H1 (cell line): ENCODE measurements around the gene FBLIM1. TPM values are rescaled to one million over a fixed set of nuclear protein-coding genes. Genes with fewer than 3 reads are reported as not detected.
A peak's percentile ranks its signal among the peaks of the same experiment; 100 is the strongest.

Experiments
- CTCF ChIA-PET: fragments of 300-600 bp; sonication (Branson Sonifier 250); formaldehyde crosslinking; loops from one replicate; lab custom pipeline; 2021; ENCODE audit not compliant: partially characterized antibody; lab: Charles Lee
- POLR2A ChIA-PET: fragments of 300-600 bp; sonication (Branson Sonifier 250); formaldehyde crosslinking; loops from one replicate; lab custom pipeline; 2021; ENCODE audit warnings: inconsistent platforms; ENCODE audit not compliant: partially characterized antibody; lab: Charles Lee
- DNase-seq, 2 experiments: peaks; one replicate each; pipeline versions ENCODE4 v3.0.0 to v3.0.0-alpha.2; 2010 to 2022; ENCODE audit warnings: low spot score in 2 of 2, low read depth in 1 of 2, mixed read lengths in 1 of 2
- FAIRE-seq: peaks from 2 replicates; lab custom pipeline; 2011; peaks lifted over from hg19 to GRCh38; lab: Jason Lieb, UNC
- H2AFZ ChIP-seq: 2 replicates; pipeline ENCODE4 v1.8.1; 2012; ENCODE audit warnings: low read length, inconsistent platforms
- H2AK5ac ChIP-seq: 2 replicates; pipeline ENCODE4 v1.6.1; 2013; ENCODE audit warnings: low read depth, low read length
- H2BK120ac ChIP-seq: replicated peaks from 2 replicates; pipeline ENCODE3; 2013; ENCODE audit warnings: low read depth, low read length, inconsistent platforms
- H2BK12ac ChIP-seq: 2 replicates; pipeline ENCODE4 v1.6.1; 2013; ENCODE audit warnings: low read depth, low read length
- H2BK15ac ChIP-seq: 2 replicates; pipeline ENCODE4 v1.6.1; 2013; ENCODE audit warnings: low read length
- H2BK20ac ChIP-seq: 2 replicates; pipeline ENCODE4 v1.6.1; 2013; ENCODE audit warnings: low read length
- H2BK5ac ChIP-seq: 2 replicates; pipeline ENCODE4 v1.6.1; 2013; ENCODE audit warnings: low read depth, low read length
- H3K14ac ChIP-seq: 2 replicates; pipeline ENCODE4 v1.6.1; 2013; ENCODE audit warnings: inconsistent platforms; ENCODE audit not compliant: insufficient read length
- H3K18ac ChIP-seq: 2 replicates; pipeline ENCODE4 v1.6.1; 2013; ENCODE audit warnings: low read length; ENCODE audit errors: extremely low read depth
- H3K23ac ChIP-seq: 2 replicates; pipeline ENCODE4 v1.6.1; 2013; ENCODE audit warnings: inconsistent platforms; ENCODE audit not compliant: insufficient read length
- H3K23me2 ChIP-seq: 2 replicates; pipeline ENCODE4 v1.6.1; 2013; ENCODE audit warnings: low read depth, low read length
- H3K27ac ChIP-seq: 2 replicates; pipeline ENCODE4 v1.6.1; 2011; ENCODE audit warnings: low read depth, low read length, inconsistent platforms
- H3K27me3 ChIP-seq, 4 experiments: replicated peaks in 1 of 4; 1 replicate in 1 of 4; 2 replicates in 3 of 4; pipeline versions ENCODE4 v1.6.1 to v1.8.1; 2011 to 2013; ENCODE audit warnings: low read length in 3 of 4, mild to moderate bottlenecking in 3 of 4, inconsistent platforms in 2 of 4, mixed read lengths in 2 of 4, moderate library complexity in 1 of 4; ENCODE audit not compliant: control insufficient read depth in 3 of 4, insufficient read depth in 3 of 4; ENCODE audit errors: extremely low read depth in 1 of 4
- H3K36me3 ChIP-seq, 4 experiments: 2 replicates each; pipeline versions ENCODE4 v1.6.1 to v1.8.1; 2011 to 2013; ENCODE audit warnings: mild to moderate bottlenecking in 4 of 4, low read length in 3 of 4, moderate library complexity in 2 of 4, control low read depth in 1 of 4, inconsistent platforms in 1 of 4; ENCODE audit not compliant: insufficient read depth in 4 of 4, control insufficient read depth in 2 of 4
- H3K4ac ChIP-seq: replicated peaks from 2 replicates; pipeline ENCODE3; 2013; ENCODE audit warnings: low read length, low read depth, mixed read lengths, inconsistent platforms; ENCODE audit not compliant: insufficient read length
- H3K4me1 ChIP-seq, 4 experiments: replicated peaks in 1 of 4; 1 replicate in 1 of 4; 2 replicates in 3 of 4; pipeline versions ENCODE4 v1.6.1 to v1.8.1; 2011 to 2013; ENCODE audit warnings: low read length in 3 of 4, inconsistent platforms in 2 of 4, mixed read lengths in 1 of 4; ENCODE audit not compliant: insufficient read depth in 4 of 4, control insufficient read depth in 3 of 4
- H3K4me2 ChIP-seq, 2 experiments: 2 replicates each; pipeline versions ENCODE4 v1.6.1 to v1.8.1; 2011 to 2013; ENCODE audit warnings: low read depth in 2 of 2, low read length in 2 of 2, control low read depth in 1 of 2, inconsistent platforms in 1 of 2, mild to moderate bottlenecking in 1 of 2; ENCODE audit not compliant: insufficient read depth in 1 of 2
- H3K4me3 ChIP-seq, 4 experiments: fragments of 200-600, 300-600 bp in 1 of 4; sonication (generic), shearing (Covaris generic), sonication (Bioruptor Twin) in 1 of 4; 2 replicates each; pipeline versions ENCODE4 v1.5.1 to v1.8.1; 2011 to 2016; ENCODE audit warnings: low read length in 4 of 4, low read depth in 3 of 4, control low read depth in 2 of 4, inconsistent platforms in 2 of 4, mild to moderate bottlenecking in 2 of 4, mixed read lengths in 1 of 4, moderate library complexity in 1 of 4; ENCODE audit not compliant: insufficient read depth in 2 of 4; ENCODE audit errors: extremely low read depth in 1 of 4
- H3K56ac ChIP-seq: replicated peaks from 2 replicates; pipeline ENCODE3; 2013; ENCODE audit warnings: low read depth, mild to moderate bottlenecking, mixed read lengths, low read length, inconsistent platforms; ENCODE audit not compliant: insufficient read length
- H3K79me1 ChIP-seq: 2 replicates; pipeline ENCODE4 v1.6.1; 2013; ENCODE audit warnings: low read depth, low read length, control low read depth
- H3K79me2 ChIP-seq, 2 experiments: 2 replicates each; pipeline versions ENCODE4 v1.6.1 to v1.8.1; 2012 to 2013; ENCODE audit warnings: low read length in 2 of 2, mild to moderate bottlenecking in 2 of 2, inconsistent platforms in 1 of 2; ENCODE audit not compliant: insufficient read depth in 2 of 2, control insufficient read depth in 1 of 2
- H3K9ac ChIP-seq, 4 experiments: replicated peaks in 1 of 4; 1 replicate in 1 of 4; 2 replicates in 3 of 4; pipeline versions ENCODE4 v1.6.1 to v1.8.1; 2011 to 2013; ENCODE audit warnings: low read depth in 3 of 4, low read length in 3 of 4, control low read depth in 2 of 4, mild to moderate bottlenecking in 2 of 4, moderate library complexity in 2 of 4, inconsistent platforms in 1 of 4; ENCODE audit errors: extremely low read depth in 1 of 4
- H3K9me3 ChIP-seq, 2 experiments: 2 replicates each; pipeline versions ENCODE4 v1.6.1 to v1.8.1; 2012 to 2013; ENCODE audit warnings: mild to moderate bottlenecking in 2 of 2, moderate library complexity in 2 of 2, control low read depth in 1 of 2, inconsistent platforms in 1 of 2, low read depth in 1 of 2, low read length in 1 of 2, mixed read lengths in 1 of 2; ENCODE audit not compliant: insufficient read depth in 2 of 2
- H4K20me1 ChIP-seq, 2 experiments: replicated peaks in 1 of 2; 2 replicates each; pipeline versions ENCODE3 to v1.8.1; 2011 to 2013; ENCODE audit warnings: inconsistent platforms in 2 of 2, low read length in 2 of 2, mild to moderate bottlenecking in 1 of 2; ENCODE audit not compliant: insufficient read depth in 2 of 2, control insufficient read depth in 1 of 2
- H4K5ac ChIP-seq: 2 replicates; pipeline ENCODE4 v1.6.1; 2013; ENCODE audit warnings: low read length, low read depth, mixed read lengths, inconsistent platforms; ENCODE audit not compliant: insufficient read length
- H4K8ac ChIP-seq: 2 replicates; pipeline ENCODE4 v1.8.0; 2013; ENCODE audit warnings: mild to moderate bottlenecking, moderate library complexity, low read length, inconsistent platforms; ENCODE audit not compliant: insufficient read depth; ENCODE audit errors: extremely low read depth
- H4K91ac ChIP-seq: replicated peaks from 2 replicates; pipeline ENCODE3; 2013; ENCODE audit warnings: low read length, mixed read lengths, inconsistent platforms; ENCODE audit not compliant: insufficient read length
- BCL11A ChIP-seq, 2 experiments: IDR thresholded peaks; one replicate each; pipeline ENCODE4 v1.6.1; 2011; ENCODE audit warnings: low read depth in 2 of 2, low read length in 2 of 2, mild to moderate bottlenecking in 2 of 2
- JUND ChIP-seq: IDR thresholded peaks from 2 replicates; pipeline ENCODE4 v1.6.1; 2011; ENCODE audit warnings: mild to moderate bottlenecking, improper control_type of control experiment, low read length
- WGBS, 2 experiments: shearing (Covaris generic) in 1 of 2; methylation state at CpG; one replicate each; pipeline versions ENCODE4 v1.1.6 to v1.1.7; 2013 to 2015; ENCODE audit warnings: low lambda C conversion rate in 2 of 2, mixed read lengths in 2 of 2, inconsistent platforms in 1 of 2, low coverage in 1 of 2, missing lambda C conversion rate in 1 of 2; ENCODE audit not compliant: insufficient replicate concordance in 2 of 2, insufficient coverage in 1 of 2, insufficient read length in 1 of 2; ENCODE audit errors: extremely low coverage in 1 of 2, missing lambda C conversion rate in 1 of 2; 5-methylcytosine and 5-hydroxymethylcytosine counted together
- polyA plus RNA-seq, 7 experiments: library from polyadenylated mRNA; depleted of rRNA in 3 of 7; stranded (reverse) in 5 of 7; unstranded in 2 of 7; fragments of >200 nt in 5 of 7; fragments of 200-250 nt in 2 of 7; gene quantifications; 1 replicate in 5 of 7; 2 replicates in 1 of 7; 4 replicates in 1 of 7; pipeline versions ENCODE4 v1.2.1 to v1.2.3, GENCODE V29; 2011 to 2013; ENCODE audit warnings: missing spikeins in 2 of 7, mixed read lengths in 2 of 7
- total RNA-seq: library from RNA; stranded (reverse); fragmentation: NEBNext Ultra II Directional; extraction: Animal tissue kit (Norgen Biotek cat#: 25700); gene quantifications from 2 replicates; pipeline ENCODE4 v1.2.1, GENCODE V29; 2021
- TF ChIP-seq, protein P1 (sequence below): IDR thresholded peaks from 2 replicates; pipeline ENCODE4 v1.6.1; 2012; ENCODE audit warnings: inconsistent platforms

The FBLIM1 gene
- total and polyA plus RNA-seq, 2 of the 8 experiments (the other 6 are each of a cell fraction or from before 2014, with no cell fraction given): 66.6 to 66.7 TPM

DNA sequence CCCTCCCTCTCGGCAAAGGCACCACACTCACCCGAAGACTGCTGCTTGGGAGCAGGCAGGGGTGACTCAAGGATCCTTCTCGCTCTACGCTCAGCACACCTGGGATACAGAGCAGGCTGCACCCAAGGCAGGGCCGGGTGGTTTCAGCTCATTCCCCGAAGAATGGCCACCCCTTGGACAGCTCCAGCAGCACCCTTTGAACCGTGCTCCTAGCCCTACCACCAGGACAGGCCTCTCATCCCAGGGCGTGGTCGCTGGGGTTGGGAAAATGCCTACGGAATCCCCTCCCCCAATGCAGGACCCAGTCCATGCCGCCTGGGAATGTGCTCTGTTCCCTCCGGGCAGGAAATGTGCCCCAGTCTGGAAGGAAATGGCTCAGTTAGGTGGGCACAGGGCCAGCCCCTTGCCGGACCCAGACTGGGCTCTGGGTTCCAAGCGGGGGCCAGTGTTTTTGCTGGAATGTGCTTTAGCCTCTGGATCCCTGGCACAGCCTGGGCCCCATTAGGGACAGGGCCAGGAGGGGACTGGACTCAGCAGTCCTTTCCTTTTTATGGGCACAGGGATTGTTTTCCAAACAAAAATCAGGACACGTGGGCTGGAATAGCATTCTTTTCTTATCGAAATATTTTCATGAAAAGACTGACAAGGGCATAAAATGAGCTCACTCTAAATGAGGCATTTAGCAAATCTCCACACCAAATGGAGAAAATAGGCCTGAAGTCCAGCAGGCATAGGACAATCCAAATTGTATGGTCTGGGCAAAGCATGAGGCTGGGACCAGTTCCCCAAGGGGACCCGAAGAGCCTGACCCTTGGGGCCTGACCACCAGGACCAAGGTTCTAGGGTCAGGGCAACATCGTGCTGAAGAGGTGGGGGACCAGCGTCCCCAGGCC, 8.9 kb upstream of the FBLIM1 start:
- Histone ChIP-seq H3K56ac (no peak overlapping the region), H3K23me2 (0 out of 2 replicates have a peak, but pooled peaks cover 1% of the 10 kb centered on the region), H4K5ac (no peak overlapping the region), H2AK5ac (no peak overlapping the region), H3K4me1 (peaks cover 0 to 7% (median 3%) of the 10 kb centered on the region in 4 experiments; a peak in 5 of 7 replicates), H3K27me3 (no peaks in the 10 kb centered on the region), H4K8ac (peak overlapping the region; percentile 62; the same call in 1 of the 2 replicates), H3K23ac (no peak overlapping the region), H3K14ac (no peak overlapping the region), H3K27ac (no peak overlapping the region), H3K4me2 (no peak overlapping the region), H3K4ac (no peak overlapping the region), H2AFZ (peak overlapping the region; percentile 11; the same call in 1 of the 2 replicates), H3K18ac (peak overlapping the region; percentile 53; the same call in 1 of the 2 replicates), H4K20me1 (no peaks in the 10 kb centered on the region), H3K9ac (no peak overlapping the region), H3K79me2 (no peaks in the 10 kb centered on the region), H4K91ac (peak overlapping the region; percentile 40), H2BK12ac (peak overlapping the region; percentile 22; the same call in 1 of the 2 replicates), H3K36me3 (no peaks in the 10 kb centered on the region), H3K79me1 (no peaks in the 10 kb centered on the region), H2BK120ac (no peak overlapping the region), H3K9me3 (no peaks in the 10 kb centered on the region), H2BK15ac (peak overlapping the region; percentile 92; the same call in 1 of the 2 replicates), H2BK5ac (peak overlapping the region; percentile 78; the same call in 1 of the 2 replicates), H3K4me3 (no peak overlapping the region), H2BK20ac (no peak overlapping the region)
- 77% methylated on average over 17 of the region's 19 CpGs; no CpG with 5 or more reads in 1 of the 2 experiments for WGBS, 2 experiments
- TF ChIP-seq JUND (no peak), BCL11A (IDR thresholded peaks at IDR 0.05; ENCODE audit: low read depth in 2 of 2, low read length in 2 of 2) (no peak)
- TF ChIP-seq, protein P1, sequence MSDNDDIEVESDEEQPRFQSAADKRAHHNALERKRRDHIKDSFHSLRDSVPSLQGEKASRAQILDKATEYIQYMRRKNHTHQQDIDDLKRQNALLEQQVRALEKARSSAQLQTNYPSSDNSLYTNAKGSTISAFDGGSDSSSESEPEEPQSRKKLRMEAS: no peak
- no peak for FAIRE-seq
- no peak for DNase-seq
- ChIA-PET CTCF (interaction anchor here (1.1 to 1.4 kb wide), 3 partner anchors 11 to 28 kb away, joined by 3 read pairs; no protein-coding TSS in a partner anchor), POLR2A (interaction anchor here (0.9 to 3.3 kb wide), 6 partner anchors 10 to 37 kb away, joined by 3 to 14 read pairs (median 3); partner anchors contain the start of genes FBLIM1 and SLC25A34)
